Activated T-cell treated with anti-CD3 and anti-CD28 coated beads, Interleukin-2, amount 50 U/mL, for 1 hour (primary cell): ENCODE results near the gene GPC6.

ENCODE experiments used
- DNase-seq: peaks from one replicate; pipeline ENCODE4 v3.0.0-alpha.2; 2020

The GPC6 gene

DNA sequence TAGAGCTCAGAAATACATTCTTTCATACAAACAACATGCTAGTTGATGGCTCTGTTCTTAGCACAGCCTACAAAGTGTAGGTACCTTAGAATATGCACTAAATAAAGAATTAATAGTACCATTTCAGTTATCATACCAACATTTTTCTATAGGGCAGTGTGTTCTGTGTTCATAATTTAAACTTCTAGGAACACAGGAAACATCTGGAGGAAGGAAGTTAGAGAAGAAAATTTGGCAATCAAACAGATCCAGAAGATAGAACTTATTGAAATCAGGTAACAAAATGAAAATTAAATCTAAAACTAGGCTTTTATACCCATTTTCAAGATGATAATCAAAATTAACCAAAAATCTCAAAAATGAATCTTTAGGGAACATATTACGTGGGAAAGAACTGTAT lies 725.3 kb downstream of the GPC6 start:
- no peak for DNase-seq

DNA sequence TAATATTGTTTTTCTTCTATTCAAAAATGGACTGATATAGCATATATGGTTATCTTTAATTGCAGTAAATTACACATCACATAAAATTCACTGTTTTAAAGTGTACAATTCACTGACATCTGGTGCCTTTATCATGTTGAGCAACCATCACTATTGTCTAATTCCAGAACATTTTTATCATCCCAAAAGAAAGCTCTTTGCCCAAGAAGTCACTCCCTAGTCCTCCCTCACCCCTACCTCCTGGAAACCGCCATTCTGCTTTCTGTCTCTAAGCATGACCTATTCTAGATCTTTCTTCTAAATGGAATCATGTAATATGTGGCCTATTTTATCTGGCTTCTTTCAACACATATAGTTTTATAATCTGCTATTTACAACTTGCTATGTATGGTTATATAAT lies 727.2 kb downstream of the GPC6 start:
- DNase-seq, result no peak

DNA sequence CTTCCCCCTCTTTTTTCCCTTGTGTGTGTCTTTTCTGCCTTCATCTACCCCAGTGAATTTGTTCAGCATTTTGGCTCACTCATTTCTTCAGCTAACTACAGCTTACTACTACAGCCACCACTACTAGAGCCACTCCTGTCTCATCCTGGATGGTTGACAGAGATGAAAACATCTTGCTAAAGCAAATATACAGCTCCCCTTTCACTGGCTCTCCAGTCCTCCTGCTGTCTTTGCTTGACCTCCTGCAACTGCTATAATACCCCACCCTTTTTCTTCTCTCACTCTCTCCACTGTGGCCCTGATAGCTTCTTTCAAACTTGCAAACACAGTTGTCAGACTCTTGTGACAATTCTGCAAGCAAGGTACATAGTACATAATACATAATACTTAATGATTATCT lies 729.3 kb downstream of the GPC6 start:
- DNase-seq, result no peak

DNA sequence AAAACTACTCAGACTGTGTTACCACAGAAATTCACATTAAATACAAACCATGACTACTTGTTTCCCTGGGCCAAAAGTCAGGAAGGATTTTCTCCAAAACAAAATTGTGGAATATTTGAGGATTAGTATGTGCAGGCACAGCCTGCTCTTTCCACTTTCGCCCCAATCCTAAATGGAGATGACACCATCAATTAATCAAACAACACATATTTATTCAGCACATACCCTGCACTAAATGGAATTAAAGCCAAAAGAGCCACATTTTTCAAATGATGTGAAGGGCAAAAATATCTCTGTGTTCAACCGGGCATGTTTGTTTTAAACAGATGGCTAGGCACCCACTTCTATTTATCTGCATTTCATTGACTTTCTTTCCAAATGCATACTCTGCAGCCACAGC lies 729.8 kb downstream of the GPC6 start:
- DNase-seq, result no peak

DNA sequence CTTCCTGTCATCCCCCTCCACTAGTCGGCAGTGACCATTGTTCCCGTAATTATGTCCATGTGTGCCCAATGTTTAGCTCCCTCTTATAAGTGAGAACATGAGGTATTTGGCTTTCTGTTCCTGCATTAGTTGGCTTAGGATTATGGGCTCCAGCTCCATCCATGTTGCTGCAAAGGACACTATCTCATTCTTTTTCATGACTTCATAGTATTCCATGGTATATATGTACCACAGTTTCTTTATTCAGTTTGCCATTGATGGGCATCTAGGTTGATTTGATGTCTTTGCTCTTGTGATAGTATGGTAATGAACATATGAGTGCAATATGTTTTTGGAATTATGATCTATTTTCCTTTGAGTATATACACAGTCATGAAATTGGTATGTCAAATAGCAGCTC lies 730.8 kb downstream of the GPC6 start:
- no peak for DNase-seq

DNA sequence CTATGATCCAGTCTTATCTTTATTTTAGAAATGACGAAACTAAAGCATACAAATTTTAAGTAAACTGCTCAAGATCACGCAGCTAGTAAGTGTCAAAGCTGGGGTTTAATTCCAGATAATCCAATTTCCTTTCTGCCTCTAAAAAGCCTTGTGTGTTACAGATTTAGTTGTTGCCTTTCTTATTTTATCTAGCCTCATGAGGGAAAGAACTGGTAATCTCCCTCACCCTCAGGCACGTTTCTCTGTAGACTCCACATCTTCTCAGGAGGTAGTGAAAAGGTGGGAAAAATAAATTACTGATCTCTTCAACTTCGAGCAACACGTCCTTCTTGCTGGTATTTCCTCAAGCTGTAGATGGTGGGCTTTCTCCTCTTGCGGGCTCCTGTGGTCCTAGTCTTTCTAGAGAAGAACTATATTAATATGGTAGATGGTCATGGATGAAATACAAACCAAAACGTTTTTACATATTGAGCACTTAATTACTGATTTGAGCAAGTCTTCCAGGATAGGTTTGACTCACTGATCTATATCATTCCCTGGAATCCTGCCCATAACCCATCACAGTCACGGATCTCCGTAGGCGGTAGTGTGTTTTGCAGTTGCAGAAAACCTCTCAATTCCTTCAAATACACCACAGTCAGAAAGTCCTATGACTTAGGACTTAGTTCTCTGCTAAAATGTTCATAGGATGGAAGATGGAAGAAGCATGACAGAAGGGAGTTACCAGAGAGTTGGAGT lies 733.4 kb downstream of the GPC6 start:
- no peak for DNase-seq

DNA sequence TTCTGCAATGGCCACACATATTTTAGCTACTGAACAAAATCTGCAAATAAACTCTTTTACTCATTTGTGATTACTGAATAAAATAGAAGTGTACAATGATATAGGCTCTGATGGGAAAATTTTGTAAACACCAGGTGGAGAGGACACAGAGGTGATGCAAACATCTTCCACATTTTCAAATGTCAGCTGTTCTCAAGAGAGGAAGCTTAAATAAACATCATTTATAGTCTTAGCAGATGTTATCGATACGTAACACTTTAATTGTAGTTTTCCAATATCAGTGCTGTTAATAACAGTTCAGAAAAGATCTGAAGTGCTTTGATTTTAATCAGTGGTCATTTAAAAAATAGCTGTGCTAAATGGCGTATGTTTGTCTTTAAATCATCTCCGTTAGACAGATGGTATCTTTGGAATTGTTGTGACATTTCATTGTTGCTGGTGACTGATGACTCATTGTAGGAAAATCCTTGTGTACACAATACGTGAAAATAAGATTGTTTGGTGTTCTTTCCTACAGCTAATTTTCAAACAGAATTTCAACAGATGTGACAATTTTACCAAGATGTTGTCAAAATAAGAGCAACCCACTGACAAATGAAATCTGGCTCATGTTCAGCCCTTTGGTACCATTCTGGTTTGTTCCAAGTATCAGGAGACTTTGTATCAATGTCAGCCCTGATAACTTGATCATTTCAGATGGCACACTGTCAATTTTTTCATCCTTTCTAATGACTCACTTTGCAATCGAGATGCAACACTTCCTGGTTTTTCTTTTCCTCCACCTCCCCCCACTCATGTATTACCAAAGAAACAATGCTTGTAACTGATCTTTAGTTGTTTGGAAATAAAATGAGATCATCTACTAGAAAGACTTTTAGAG lies 736.9 kb downstream of the GPC6 start:
- no peak for DNase-seq

DNA sequence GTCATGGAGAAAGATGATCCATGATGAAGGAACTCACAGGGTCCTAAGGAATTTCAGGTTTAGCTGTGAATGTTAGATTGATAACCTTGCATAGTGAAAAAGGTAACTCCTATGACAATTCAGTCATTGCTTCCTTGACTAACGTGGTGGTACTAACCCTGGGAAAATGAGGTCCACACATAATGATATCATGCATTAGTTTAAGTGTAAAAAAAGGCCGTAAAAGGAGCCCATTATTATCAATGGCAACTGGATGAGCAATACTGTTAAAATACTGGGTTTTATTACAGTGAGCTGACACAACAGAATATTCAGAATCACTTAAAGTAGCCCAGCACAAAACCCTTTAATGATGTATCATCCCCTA lies 737.5 kb downstream of the GPC6 start:
- no peak for DNase-seq

DNA sequence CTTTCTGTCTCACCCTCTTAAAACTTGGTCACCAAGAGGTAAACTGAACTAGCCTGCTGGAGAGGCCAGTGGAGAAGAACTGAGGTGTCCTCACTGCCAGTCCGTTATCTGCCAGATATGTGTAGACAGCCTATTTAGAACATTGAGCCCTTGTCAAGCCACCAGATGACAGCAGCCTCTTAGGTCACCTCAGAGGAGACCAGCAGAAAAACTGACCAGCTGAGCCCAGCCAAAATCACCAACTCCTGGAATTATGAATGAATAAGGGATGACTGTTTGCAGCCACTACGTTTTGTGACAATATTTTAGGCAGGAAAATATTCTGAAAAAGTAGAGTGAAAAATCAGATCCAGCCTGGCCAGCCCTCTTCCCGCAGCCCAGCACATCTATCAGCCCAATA lies 739.0 kb downstream of the GPC6 start:
- no peak for DNase-seq

DNA sequence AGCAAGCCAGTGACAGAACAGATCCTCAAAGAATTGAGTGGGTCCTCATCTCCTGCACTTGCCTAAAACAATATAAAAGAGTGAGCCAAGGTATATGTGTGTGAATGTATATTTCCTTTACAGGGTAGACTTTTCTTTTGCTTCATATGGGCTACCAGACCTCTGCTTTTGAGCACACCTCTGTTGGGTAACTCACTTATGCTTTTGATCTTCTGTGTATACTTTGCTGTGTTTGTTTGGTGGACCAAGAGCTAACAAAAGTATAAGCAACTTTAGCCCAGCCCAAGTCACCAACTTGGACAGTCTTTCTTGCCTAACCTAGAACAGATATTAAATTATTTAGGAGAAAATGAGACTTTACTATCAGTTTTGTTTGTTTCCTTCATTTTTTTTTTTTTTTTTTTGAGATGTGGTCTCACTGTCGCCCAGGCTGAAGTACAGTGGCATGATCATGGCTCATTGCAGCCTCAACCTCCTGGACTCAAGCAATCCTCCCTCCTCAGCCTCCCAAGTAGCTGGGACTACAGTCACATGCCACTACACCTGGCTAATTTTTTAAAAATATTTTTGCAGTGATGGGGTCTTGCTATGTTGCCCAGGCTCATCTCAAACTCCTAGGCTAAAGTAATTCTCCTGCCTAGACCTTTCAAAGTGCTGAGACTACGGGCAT lies 739.8 kb downstream of the GPC6 start:
- DNase-seq, result no peak

DNA sequence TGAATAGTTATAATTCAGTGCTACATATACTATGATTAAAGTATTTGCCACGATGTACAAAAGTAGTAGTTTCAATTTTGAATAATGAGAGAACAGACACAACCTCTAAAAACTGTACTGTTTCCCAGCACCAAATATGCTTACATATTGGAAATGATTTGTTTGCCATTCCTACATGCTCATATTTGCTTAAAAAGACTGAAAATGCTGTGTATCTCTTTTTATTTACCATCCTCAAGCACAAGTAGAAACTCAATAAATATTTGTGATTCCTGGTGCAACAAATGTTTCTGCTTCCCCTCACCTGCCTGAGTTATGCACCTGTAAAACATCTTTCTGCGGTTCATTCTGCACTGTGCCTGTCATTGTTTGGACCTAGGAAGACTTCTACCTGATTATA lies 740.7 kb downstream of the GPC6 start:
- DNase-seq, result no peak

DNA sequence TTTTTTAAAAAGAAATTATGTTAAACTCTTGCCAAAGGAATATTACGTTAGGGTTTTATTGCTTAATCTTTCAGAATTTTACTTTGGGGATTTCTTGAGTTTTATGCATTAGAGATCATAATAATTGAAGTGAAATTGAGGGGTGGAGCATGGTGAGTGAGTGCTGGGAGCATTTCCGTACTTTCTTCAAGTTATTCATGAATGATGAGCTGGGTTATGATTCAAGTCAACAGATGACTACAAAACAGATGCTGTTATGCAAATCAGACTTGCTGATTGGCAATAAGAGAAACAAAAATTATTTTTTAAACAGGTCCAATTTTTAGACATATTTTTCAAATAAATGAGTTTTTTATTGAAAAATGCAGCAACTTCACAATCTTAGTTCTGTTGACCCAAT lies 748.6 kb downstream of the GPC6 start:
- no peak for DNase-seq

DNA sequence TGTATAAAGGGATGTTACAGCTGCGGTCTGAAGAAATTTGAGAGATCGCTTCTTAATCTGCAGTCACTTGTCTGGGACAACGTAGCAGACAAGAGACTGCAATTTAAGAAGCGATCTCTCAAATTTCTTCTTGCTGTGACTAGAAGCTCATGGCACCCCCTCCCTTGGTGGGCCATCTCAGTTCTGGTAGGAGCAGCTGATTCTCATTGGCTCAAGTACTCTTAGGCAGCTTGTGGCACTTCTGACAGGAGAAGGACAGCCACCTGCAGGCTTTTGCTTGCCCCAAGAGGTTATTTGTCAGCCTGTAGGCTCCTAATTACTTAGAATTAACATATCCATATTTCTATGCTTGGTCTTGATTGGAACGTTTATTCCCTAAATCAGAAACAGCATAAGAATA lies 749.9 kb downstream of the GPC6 start:
- no peak for DNase-seq

DNA sequence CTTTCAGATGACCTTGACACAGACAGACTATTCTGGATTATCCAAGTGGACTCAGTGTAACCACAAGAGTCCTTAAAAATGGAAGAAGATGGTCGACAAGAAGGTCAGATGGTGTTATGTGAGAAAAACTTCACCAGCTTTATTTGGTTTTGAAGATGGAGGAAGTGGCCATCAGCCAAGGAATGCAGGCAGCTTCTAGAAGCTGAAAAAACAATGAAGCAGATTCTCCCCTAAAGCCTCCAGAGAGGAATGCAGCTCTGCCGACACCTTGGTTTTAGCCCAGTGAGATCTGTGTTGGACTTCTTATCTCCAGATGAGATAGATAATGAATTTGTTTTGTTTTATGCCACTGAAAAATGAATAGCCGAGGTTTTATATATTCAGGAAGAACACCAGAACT lies 751.4 kb downstream of the GPC6 start:
- no peak for DNase-seq

DNA sequence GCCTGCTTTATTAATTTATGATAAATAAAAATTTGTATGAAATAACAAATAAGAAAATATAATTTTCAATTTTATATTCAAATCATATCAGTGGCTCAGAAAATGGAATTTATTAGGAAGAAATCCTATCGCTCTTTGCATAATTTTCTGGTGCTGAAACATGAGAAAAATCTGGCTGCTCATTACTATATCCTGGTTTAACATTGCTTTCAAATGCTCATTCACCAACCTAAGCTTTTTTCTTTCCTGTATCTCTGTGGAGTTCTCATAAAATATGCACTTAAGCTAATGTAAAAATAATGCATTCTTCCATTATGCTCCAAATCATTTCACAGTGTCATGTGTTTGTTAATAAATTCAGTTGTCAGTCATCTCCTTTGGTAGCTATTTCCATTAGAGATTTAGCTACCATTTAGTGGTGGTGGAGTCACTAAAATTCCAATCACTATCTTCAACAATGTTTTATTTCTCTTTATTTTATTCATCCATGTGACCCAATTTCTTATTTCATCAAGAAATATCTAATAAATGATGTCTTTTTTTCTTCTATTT lies 754.9 kb downstream of the GPC6 start:
- DNase-seq, result no peak

DNA sequence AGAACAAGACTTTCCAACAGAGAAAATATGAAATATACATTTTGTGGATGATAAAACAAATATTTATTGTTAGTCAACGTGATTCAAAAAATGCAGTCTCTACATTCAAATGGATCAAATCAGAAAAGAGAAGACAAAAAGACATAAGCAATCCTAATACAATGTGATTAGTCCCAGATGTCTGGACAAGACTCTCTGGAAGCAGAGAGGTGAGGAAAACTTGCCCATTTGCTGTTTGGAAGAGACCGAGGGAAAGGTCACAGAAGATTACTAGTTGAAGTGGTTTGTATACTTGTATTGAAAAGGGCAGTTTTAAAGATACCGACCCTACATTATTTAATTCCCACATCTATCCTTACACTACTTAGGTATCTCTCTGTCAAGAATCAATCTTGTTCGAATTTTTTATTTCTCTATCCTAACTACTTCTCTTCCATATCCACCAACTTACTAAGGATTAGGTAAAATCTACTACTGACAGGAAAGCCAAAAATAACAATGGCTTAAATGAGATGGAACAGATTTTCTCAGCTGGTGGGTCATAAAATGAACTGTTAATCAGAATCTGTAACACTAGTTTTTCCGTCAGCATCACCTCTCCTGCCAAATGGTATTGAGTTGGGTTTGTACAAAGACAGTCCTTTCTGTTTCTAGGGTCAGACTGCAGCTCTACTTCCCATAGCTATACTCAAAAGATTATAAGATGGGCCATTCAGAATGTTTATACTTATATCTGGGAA lies 755.7 kb downstream of the GPC6 start:
- DNase-seq, result no peak

DNA sequence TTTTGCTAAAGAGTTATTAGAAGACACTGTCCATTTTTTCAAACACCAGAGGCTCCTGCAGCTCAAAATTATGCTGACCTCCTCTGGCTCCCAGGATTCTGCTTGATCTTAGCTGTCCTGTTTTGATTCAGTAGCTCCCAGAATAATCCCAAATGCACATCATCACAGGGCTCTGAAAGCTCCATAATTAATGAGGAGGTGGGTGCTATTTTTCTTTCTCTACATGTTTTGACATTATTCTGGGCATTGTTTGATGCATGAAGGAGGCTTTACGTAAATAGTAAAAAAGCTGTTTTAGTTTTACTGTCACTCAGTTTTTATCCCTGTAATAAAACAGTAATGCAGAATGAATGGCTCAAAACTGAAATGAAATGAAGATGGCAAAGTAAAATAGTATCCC lies 757.4 kb downstream of the GPC6 start:
- no peak for DNase-seq

DNA sequence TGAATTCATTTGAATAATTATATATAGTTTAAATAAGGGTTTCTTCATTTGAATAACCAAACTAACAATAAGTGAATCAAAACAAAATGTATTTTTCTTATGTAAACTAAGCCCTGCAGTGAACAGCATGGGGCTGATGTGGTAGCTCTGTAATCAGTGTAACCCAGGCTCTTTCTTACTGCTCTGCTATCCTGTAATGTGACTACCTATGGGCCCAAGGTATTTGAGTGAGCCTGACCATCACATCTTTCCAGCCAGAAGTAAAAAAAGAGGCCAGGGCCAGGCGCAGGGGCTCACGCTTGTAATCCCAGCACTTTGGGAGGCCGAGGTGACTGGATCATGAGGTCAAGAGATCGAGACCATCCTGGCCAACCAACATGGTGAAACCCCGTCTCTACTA lies 758.3 kb downstream of the GPC6 start:
- DNase-seq, result no peak

DNA sequence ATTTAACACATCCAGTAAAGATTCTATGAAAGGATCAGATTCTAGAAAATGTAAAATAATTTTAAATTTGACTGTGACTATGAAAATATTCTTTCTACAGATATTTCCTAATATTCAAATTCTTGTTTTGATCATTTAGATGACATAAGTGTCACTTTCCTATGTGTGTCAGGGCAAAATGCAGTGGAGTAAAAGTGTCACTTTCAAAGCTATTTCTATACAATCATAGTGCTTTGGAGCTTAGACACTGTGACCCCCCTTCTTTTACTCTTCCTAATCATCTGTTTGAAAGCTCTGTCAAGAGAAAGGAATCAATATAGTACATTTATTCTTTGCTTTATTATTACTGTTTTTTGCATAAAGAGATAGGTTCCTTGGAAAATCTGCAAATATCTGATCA lies 760.9 kb downstream of the GPC6 start:
- DNase-seq, result no peak

DNA sequence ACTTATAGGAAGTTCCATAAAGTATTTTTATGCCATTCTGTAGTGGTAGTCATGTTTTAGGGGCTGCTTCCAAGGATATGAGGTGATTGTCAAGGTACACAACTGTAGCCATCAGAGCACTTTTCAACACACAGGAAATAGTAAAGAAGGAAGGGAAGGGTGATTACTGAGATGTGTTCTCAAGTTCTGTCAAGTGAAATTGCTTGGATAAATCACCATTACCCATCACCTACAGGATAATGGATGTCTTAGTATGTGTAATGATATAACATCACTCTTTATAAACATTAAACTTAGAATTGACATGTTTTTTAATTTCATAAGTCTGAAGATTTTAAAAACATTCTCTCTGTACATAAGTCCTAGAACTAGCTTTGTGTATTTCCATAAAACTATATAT lies 765.0 kb downstream of the GPC6 start:
- DNase-seq, result no peak

DNA sequence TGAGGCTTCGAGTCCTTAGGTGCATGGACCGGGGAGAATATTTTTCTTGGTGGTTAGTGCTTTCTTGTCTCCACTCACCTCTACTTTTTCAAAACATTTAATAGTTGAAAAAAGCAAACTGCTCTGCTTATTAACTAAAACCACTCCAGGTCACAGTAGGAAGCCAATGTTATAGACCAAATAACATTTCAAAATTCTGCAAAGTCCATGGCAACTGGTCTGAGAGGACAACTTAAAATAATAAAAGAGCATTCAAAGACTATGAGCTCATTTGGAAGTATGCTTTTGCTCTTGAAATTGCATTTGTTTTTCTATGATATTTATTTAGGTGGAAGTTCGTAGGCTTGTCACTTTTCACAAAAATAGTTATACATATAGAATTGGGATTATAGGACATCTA lies 769.9 kb downstream of the GPC6 start:
- no peak for DNase-seq

DNA sequence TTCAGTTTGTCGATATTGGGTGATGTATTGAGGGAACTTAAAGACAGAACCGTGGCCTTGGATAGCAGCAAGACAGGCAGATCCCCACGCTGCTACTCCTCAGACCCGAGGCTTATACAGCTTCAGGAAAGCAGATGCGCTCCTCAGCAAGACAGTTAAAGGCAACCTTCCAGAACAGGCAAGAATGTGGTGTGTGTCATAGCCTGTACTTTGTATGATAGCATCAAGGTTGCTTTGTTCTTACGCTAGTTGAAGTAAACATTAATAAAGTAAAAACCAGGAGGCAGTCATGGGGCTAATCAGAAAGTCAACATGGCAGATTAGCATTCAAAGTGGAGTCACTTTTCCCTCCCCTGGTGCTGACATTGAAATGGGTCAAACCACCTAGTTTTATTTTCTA lies 779.7 kb downstream of the GPC6 start:
- DNase-seq, result no peak

DNA sequence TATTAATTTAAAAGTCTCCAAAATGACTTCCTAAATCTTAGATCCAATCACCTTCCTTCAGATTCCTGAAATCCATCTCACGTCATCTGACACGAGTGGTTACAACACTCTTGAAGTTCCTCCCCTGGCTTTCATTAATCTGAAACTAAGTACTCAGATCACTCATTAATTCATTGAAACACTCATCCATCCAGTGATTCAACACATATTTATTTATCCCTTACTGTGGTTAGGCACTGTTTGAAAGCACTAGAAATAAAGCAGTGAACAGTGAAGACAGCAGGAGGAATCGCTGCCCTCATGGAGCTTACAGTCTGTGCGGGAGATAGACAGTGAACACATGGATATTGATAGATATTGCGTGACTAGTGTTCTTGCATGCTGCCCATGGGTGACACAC lies 780.5 kb downstream of the GPC6 start:
- DNase-seq, result no peak
